HEK293 (cell line): ENCODE data around the gene NAALADL2.
"Not testable (repeated sequence)": the region's sequence is repeated elsewhere in the genome, so short reads cannot be mapped to it uniquely, and the experiment has no call there.

ENCODE experiments used
- CTCF ChIA-PET: fragments of 350-600 bp; formaldehyde crosslinking; extraction: SDS; loops from one replicate; lab custom pipeline; 2021; ENCODE audit warnings: antibody characterized with exemption; lab: Yijun Ruan, JAX
- POLR2A ChIA-PET: fragments of 300-600 bp; formaldehyde crosslinking; extraction: SDS; loops from one replicate; lab custom pipeline; 2020; ENCODE audit warnings: antibody characterized with exemption, inconsistent platforms; lab: Yijun Ruan, JAX
- H3K27ac ChIP-seq: fragments of 200-500 bp; sonication (Bioruptor generic); 2 replicates; pipeline ENCODE4 v1.5.1; 2014; ENCODE audit warnings: low read depth, low read length, control low read depth, inconsistent platforms; ENCODE audit errors: extremely low read depth
- H3K36me3 ChIP-seq, 2 experiments: fragments of 200-500 bp in 1 of 2; sonication (Bioruptor generic) in 1 of 2; 1 replicate in 1 of 2; 2 replicates in 1 of 2; pipeline ENCODE4 v1.5.1; 2014 to 2017; ENCODE audit warnings: inconsistent platforms in 2 of 2, low read length in 2 of 2; ENCODE audit not compliant: control insufficient read depth in 2 of 2, insufficient read depth in 1 of 2
- H3K4me1 ChIP-seq: fragments of 200-500 bp; sonication (Bioruptor generic); 2 replicates; pipeline ENCODE4 v1.5.1; 2014; ENCODE audit warnings: mild to moderate bottlenecking, low read length, inconsistent platforms; ENCODE audit not compliant: control insufficient read depth, insufficient read depth
- H3K4me3 ChIP-seq: 2 replicates; pipeline ENCODE4 v1.5.1; 2011; ENCODE audit warnings: low read depth, mild to moderate bottlenecking, control low read depth, low read length, moderate library complexity
- H3K9me3 ChIP-seq: fragments of 200-500 bp; sonication (Bioruptor generic); 2 replicates; pipeline ENCODE4 v1.5.1; 2014; ENCODE audit warnings: low read depth, low read length, inconsistent platforms; ENCODE audit not compliant: control insufficient read depth, insufficient read depth
- HOXA7 ChIP-seq: sonication (generic); formaldehyde crosslinking; IDR thresholded peaks from 2 replicates; pipeline ENCODE4 v1.8.1; 2022; ENCODE audit warnings: missing genetic modification reagents, borderline replicate concordance
- HOXD13 ChIP-seq: sonication (generic); formaldehyde crosslinking; IDR thresholded peaks from 2 replicates; pipeline ENCODE4 v1.8.0; 2022; ENCODE audit warnings: missing genetic modification reagents, borderline replicate concordance
- IKZF3 ChIP-seq: fragments of 450-650 bp; IDR thresholded peaks from 2 replicates; pipeline ENCODE4 v1.5.0; 2018; ENCODE audit warnings: missing biosample characterization, mild to moderate bottlenecking, missing genetic modification characterization, moderate library complexity
- PRDM6 ChIP-seq: fragments of 450-650 bp; formaldehyde crosslinking; IDR thresholded peaks from 2 replicates; pipeline ENCODE4 v1.5.1; 2017; ENCODE audit warnings: missing biosample characterization, missing genetic modification characterization
- ZBTB10 ChIP-seq: fragments of 450-650 bp; formaldehyde crosslinking; IDR thresholded peaks from 2 replicates; pipeline ENCODE4 v1.5.1; 2016; ENCODE audit warnings: missing biosample characterization, missing genetic modification characterization
- ZBTB21 ChIP-seq: fragments of 450-650 bp; formaldehyde crosslinking; IDR thresholded peaks from 2 replicates; pipeline ENCODE4 v1.5.1; 2017; ENCODE audit warnings: missing biosample characterization, missing genetic modification characterization
- ZBTB8A ChIP-seq: fragments of 450-650 bp; formaldehyde crosslinking; IDR thresholded peaks from 2 replicates; pipeline ENCODE4 v1.5.1; 2016; ENCODE audit warnings: missing biosample characterization, missing genetic modification characterization
- ZNF10 ChIP-seq: fragments of 450-650 bp; formaldehyde crosslinking; IDR thresholded peaks from 2 replicates; pipeline ENCODE4 v1.5.1; 2017; ENCODE audit warnings: missing biosample characterization, missing genetic modification characterization
- ZNF140 ChIP-seq: fragments of 450-650 bp; formaldehyde crosslinking; IDR thresholded peaks from 2 replicates; pipeline ENCODE4 v1.5.1; 2016; ENCODE audit warnings: missing biosample characterization, missing genetic modification characterization
- ZNF184 ChIP-seq: fragments of 450-650 bp; IDR thresholded peaks from 2 replicates; pipeline ENCODE4 v1.5.1; 2018; ENCODE audit warnings: missing biosample characterization, mild to moderate bottlenecking, missing genetic modification characterization
- ZNF23 ChIP-seq: fragments of 450-650 bp; formaldehyde crosslinking; IDR thresholded peaks from 2 replicates; pipeline ENCODE4 v1.5.1; 2016; ENCODE audit warnings: missing biosample characterization, missing genetic modification characterization, borderline replicate concordance
- ZNF248 ChIP-seq: fragments of 450-650 bp; formaldehyde crosslinking; IDR thresholded peaks from 2 replicates; pipeline ENCODE4 v1.5.1; 2017; ENCODE audit warnings: missing biosample characterization, missing genetic modification characterization
- ZNF266 ChIP-seq: fragments of 450-650 bp; formaldehyde crosslinking; IDR thresholded peaks from 2 replicates; pipeline ENCODE4 v1.5.1; 2016; ENCODE audit warnings: missing biosample characterization, missing genetic modification characterization, low read depth
- ZNF274 ChIP-seq, 2 experiments: fragments of 200-500 bp in 1 of 2; fragments of 450-650 bp in 1 of 2; sonication (Bioruptor generic) in 1 of 2; formaldehyde crosslinking in 1 of 2; IDR thresholded peaks; 2 replicates each; pipeline versions ENCODE4 v1.5.1 to v1.6.1; 2014 to 2016; ENCODE audit warnings: borderline replicate concordance in 1 of 2, inconsistent platforms in 1 of 2, low read length in 1 of 2, missing biosample characterization in 1 of 2, missing genetic modification characterization in 1 of 2
- ZNF37A ChIP-seq: fragments of 450-650 bp; IDR thresholded peaks from 2 replicates; pipeline ENCODE4 v1.5.1; 2018; ENCODE audit warnings: missing biosample characterization, missing genetic modification characterization
- ZNF433 ChIP-seq: fragments of 450-650 bp; formaldehyde crosslinking; IDR thresholded peaks from 2 replicates; pipeline ENCODE4 v1.5.1; 2016; ENCODE audit warnings: missing biosample characterization, missing genetic modification characterization, low read depth
- ZNF510 ChIP-seq: fragments of 450-650 bp; formaldehyde crosslinking; IDR thresholded peaks from 2 replicates; pipeline ENCODE4 v1.5.1; 2018; ENCODE audit warnings: mild to moderate bottlenecking, missing genetic modification characterization, missing biosample characterization; ENCODE audit not compliant: insufficient replicate concordance
- ZNF521 ChIP-seq: fragments of 450-650 bp; formaldehyde crosslinking; IDR thresholded peaks from 2 replicates; pipeline ENCODE4 v1.5.1; 2017; ENCODE audit warnings: missing biosample characterization, mild to moderate bottlenecking, missing genetic modification characterization
- ZNF529 ChIP-seq: fragments of 450-650 bp; formaldehyde crosslinking; IDR thresholded peaks from 2 replicates; pipeline ENCODE4 v1.5.1; 2017; ENCODE audit warnings: missing genetic modification characterization, missing biosample characterization; ENCODE audit not compliant: insufficient replicate concordance
- ZNF558 ChIP-seq: fragments of 450-650 bp; formaldehyde crosslinking; IDR thresholded peaks from 2 replicates; pipeline ENCODE4 v1.5.1; 2016; ENCODE audit warnings: missing biosample characterization, missing genetic modification characterization
- ZNF585B ChIP-seq: fragments of 450-650 bp; formaldehyde crosslinking; IDR thresholded peaks from 2 replicates; pipeline ENCODE4 v1.5.1; 2016; ENCODE audit warnings: missing biosample characterization, missing genetic modification characterization
- TF ChIP-seq, protein P1 (sequence below): sonication (generic); formaldehyde crosslinking; IDR thresholded peaks from 2 replicates; pipeline ENCODE4 v1.8.1; 2022; ENCODE audit warnings: mild to moderate bottlenecking, moderate library complexity, missing genetic modification reagents

NAALADL2 gene

DNA sequence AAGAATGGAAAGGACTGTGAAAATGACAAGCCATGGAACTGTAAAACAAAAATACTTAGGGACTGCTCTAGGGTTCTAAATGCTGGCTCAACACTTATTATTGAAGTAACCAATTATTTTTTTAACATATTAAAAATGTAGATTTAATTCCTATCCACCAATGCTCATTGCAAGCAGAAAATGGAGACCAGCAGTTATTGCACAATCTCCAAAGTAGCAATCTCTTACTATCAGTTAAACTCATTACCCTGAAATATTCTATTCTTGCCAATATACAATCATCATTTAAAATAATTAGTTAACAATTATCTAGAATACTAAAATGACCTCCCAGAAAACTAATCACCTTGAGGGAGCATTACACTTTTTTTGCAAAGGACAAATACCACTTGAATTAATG is 499.8 kb downstream of the NAALADL2 start (continued):
- no peak for TF ChIP-seq ZNF37A
- no peak for TF ChIP-seq ZNF521 (tag by site-specific recombination)
- TF ChIP-seq HOXD13 = no peak
- no peak for TF ChIP-seq ZNF248 (tag by site-specific recombination)
- TF ChIP-seq ZNF10 (tag by site-specific recombination) = no peak
- no peak for TF ChIP-seq ZBTB21
- TF ChIP-seq ZNF23 (tag by site-specific recombination) = no peak
- TF ChIP-seq, protein P1, sequence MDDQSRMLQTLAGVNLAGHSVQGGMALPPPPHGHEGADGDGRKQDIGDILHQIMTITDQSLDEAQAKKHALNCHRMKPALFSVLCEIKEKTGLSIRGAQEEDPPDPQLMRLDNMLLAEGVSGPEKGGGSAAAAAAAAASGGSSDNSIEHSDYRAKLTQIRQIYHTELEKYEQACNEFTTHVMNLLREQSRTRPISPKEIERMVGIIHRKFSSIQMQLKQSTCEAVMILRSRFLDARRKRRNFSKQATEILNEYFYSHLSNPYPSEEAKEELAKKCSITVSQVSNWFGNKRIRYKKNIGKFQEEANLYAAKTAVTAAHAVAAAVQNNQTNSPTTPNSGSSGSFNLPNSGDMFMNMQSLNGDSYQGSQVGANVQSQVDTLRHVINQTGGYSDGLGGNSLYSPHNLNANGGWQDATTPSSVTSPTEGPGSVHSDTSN (CRISPR knock-in tag) = no peak
- TF ChIP-seq PRDM6 (tag by site-specific recombination) = no peak
- TF ChIP-seq ZNF585B (tag by site-specific recombination) = no peak
- TF ChIP-seq IKZF3 (tag by site-specific recombination) = no peak

DNA sequence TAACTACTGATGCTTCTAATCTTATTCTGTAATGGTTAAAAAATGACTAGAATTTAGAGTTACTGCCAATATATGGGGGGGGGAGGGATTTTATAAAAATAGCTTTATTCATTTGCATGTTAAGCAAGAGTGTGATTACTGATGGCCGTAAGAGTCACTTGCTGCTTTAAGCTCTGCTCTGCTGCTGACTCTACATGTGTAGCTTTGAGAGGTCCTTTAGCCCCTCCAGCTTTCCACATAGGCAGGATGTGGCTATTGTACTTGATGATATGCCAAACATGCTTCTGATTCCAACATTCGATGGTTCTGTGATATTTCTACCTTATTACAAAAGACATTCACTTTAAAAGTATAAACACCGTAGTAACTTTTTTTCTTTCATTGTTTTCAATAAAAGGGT is 511.3 kb downstream of the NAALADL2 start:
- H3K27ac ChIP-seq, H3K36me3 ChIP-seq, CTCF ChIA-PET, H3K4me1 ChIP-seq, H3K4me3 ChIP-seq, H3K9me3 ChIP-seq, POLR2A ChIA-PET: not testable (repeated sequence)

GRCh38 chr3:175371187-175371586 is 512.1 kb downstream of the NAALADL2 start:
- H3K4me3 ChIP-seq, H3K9me3 ChIP-seq, CTCF ChIA-PET, POLR2A ChIA-PET, H3K4me1 ChIP-seq, H3K36me3 ChIP-seq, H3K27ac ChIP-seq: not testable (repeated sequence)

GRCh38 chr3:175374705-175375104 is 515.6 kb downstream of the NAALADL2 start:
- Histone ChIP-seq H3K36me3 (no peaks in the 10 kb centered on the region), H3K4me1 (no peaks in the 10 kb centered on the region), H3K9me3 (no peaks in the 10 kb centered on the region), H3K4me3 (no peak overlapping the region), H3K27ac (no peak overlapping the region)
- POLR2A ChIA-PET = no interaction called here
- CTCF ChIA-PET = no interaction called here
- TF ChIP-seq ZNF266 (tag by site-specific recombination) = peak; percentile 60
- no peak for TF ChIP-seq HOXA7 (CRISPR knock-in tag)
- TF ChIP-seq ZNF510 = peak; percentile 35
- TF ChIP-seq HOXD13 = no peak
- TF ChIP-seq ZNF184 (tag by site-specific recombination) = no peak
- no peak for TF ChIP-seq ZNF529 (tag by site-specific recombination)
- TF ChIP-seq ZBTB8A (tag by site-specific recombination) = peak; percentile 56; the same call in 1 of the 2 replicates
- 0 out of 2 replicates have a peak, but pooled peaks have one; percentile 26 for TF ChIP-seq ZNF558 (tag by site-specific recombination)
- TF ChIP-seq ZNF433 (tag by site-specific recombination) = peak; percentile 65
- TF ChIP-seq ZNF274 (IDR thresholded peaks at IDR 0.05; ENCODE audit: low read length) = no peak
- no peak for TF ChIP-seq ZNF274 (tag by site-specific recombination; IDR thresholded peaks at IDR 0.05; ENCODE audit: borderline replicate concordance)
- no peak for TF ChIP-seq ZBTB10 (tag by site-specific recombination)
- peak; percentile 70 for TF ChIP-seq ZNF140 (tag by site-specific recombination)
